HFF-Myc (cell line): ENCODE results near the gene ARHGEF37.

Source experiments
- DNase-seq: peaks from one replicate; pipeline ENCODE4 v3.0.0-alpha.2; 2011; ENCODE audit warnings: low read depth; ENCODE audit errors: extremely low read depth
- H3K4me3 ChIP-seq: replicated peaks from 2 replicates; pipeline ENCODE4 v1.5.1; 2011; ENCODE audit warnings: low read depth, mild to moderate bottlenecking, control low read depth, low read length
- TF ChIP-seq, protein P1 (sequence below): IDR thresholded peaks from 2 replicates; pipeline ENCODE4 v1.5.1; 2012; ENCODE audit warnings: mild to moderate bottlenecking, low read depth, low read length, control low read depth; ENCODE audit errors: missing control alignments

Gene ARHGEF37

DNA sequence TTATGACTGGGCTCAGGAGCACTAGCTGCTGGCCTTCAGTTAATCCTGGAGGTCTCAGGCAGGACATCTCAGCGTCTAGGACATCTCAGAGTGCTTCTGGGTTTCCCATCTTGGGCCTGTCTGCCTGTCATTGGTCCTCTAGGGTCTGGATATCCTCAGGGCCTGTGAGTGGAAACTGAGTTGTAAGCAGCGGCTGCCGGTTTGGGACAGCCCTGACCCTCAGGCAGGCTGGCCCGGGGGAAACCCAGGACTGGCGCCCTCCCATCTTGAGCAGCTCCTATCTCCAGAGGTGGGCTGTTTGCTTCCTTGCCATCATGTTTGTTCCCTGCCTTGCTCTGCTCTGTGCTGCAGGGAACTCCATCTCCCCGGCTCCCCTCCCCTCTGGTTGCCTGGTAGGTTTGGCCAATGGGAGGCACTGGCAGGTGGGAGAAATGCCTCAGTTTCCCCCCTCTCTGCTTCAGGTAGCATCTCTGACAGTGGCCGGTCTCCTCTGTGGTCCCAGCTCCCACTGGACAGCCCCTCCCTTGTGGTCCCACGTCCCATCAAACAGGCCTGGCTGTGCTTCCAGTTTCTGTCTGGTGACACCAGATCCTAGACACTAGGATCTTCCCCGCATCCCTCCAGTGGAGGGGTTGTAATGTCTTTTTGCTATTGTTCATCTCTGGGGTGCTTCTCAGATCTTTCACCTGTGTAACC is 57.4 kb downstream of the ARHGEF37 start:
- no peak overlapping the region for H3K4me3 ChIP-seq
- TF ChIP-seq, protein P1, sequence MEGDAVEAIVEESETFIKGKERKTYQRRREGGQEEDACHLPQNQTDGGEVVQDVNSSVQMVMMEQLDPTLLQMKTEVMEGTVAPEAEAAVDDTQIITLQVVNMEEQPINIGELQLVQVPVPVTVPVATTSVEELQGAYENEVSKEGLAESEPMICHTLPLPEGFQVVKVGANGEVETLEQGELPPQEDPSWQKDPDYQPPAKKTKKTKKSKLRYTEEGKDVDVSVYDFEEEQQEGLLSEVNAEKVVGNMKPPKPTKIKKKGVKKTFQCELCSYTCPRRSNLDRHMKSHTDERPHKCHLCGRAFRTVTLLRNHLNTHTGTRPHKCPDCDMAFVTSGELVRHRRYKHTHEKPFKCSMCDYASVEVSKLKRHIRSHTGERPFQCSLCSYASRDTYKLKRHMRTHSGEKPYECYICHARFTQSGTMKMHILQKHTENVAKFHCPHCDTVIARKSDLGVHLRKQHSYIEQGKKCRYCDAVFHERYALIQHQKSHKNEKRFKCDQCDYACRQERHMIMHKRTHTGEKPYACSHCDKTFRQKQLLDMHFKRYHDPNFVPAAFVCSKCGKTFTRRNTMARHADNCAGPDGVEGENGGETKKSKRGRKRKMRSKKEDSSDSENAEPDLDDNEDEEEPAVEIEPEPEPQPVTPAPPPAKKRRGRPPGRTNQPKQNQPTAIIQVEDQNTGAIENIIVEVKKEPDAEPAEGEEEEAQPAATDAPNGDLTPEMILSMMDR = no peak
- DNase-seq = no peak

DNA sequence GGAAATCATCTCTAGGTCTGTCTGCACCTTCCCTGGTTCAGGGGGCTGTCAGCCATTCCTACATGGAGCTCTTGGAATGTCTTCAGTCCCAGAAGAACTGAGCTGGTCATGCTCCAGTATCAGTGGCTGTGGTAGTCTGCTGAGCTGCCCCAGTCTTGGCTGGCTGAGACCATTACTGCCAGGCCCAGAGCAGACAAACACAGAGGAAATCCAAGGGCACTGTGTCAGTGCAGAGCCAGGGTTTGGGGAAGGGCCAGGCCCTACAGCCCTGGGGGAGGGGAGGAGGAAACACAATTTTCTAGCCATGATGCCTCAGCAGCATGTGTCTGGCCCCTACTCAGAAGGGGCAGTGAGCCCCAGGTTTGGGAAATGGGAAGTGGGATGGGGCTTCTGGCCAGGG is 58.4 kb downstream of the ARHGEF37 start:
- DNase-seq = no peak
- no peak overlapping the region for H3K4me3 ChIP-seq
- TF ChIP-seq, protein P1 = no peak

DNA sequence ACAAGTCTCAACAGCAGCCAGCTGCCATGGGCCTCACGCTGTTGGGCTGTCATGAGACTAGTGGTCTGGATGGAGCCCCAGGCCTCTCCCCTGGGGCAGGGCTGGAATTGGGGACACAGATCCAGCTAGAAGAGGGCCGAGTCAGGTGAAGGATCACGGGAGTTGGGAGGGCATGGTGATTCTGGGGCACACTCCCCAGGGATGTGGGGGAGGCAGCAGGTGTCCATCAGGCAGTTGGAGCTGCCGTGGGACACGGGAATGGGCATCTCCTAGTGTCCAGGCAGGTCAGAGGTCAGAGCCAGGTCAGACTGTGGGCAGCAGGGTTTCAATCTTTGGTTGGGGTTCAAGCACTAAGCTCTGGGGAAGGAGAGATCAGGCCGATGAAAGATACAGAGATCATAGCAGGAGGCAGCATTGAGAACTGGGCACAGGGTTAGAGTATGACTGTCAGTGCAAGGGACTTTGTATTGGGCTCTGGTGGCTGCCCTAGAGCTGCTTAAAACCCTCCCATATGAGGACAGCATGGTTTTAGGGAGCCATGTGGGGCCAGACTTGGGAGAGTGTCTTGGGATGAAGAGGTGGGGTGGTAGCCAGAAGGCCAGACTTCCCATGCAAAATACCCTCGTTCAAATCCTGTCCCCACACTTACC is 59.2 kb downstream of the ARHGEF37 start:
- TF ChIP-seq, protein P1 = no peak
- no peak overlapping the region for H3K4me3 ChIP-seq
- no peak for DNase-seq

DNA sequence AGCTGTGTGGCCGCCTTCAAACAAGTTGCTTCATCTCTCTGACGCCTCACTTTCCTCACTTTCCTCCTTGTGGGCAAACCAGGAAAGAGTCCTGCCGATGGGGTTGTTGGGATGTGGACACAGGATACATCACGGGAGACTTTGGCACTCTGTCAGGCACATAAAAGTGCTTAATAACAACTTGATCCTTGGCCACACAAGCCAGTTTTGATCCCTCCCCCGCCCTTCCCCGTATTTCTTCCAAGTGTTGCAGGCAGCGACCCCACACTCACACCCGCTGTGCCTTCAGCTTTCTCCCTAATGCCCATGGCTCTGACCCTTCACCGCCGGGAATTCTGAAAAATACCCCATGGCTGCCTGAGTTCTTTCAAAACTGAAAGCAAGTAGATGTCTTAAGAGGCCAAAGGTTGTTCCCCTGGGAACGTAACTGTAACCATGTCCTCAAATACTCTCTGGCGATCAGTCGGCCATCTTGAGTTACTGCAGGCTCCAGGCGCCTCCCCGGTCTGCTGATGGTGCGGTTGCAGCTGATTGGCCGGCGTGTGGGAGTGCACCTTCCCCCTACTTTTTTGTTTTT is 59.8 kb downstream of the ARHGEF37 start:
- no peak for DNase-seq
- TF ChIP-seq, protein P1 = no peak
- no peak overlapping the region for H3K4me3 ChIP-seq

DNA sequence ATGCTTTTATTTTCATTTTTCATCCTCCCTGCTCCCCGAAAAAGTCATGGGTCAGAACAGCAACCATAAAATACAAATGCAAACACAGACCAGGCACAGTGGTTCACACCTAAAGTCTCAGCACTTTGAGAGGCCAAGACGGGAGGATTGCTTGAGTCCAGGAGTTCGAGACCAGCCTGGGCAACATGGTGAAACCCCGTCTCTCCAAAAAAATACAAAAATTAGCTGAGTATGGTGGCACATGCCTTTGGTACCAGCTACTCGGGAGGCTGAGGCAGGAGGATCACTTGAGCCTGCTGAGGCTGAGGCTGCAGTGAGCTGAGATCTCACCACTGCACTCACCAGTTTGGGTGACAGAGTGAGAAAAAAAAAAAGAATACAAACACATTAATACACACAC is 60.3 kb downstream of the ARHGEF37 start:
- no peak overlapping the region for H3K4me3 ChIP-seq
- TF ChIP-seq, protein P1 = no peak

DNA sequence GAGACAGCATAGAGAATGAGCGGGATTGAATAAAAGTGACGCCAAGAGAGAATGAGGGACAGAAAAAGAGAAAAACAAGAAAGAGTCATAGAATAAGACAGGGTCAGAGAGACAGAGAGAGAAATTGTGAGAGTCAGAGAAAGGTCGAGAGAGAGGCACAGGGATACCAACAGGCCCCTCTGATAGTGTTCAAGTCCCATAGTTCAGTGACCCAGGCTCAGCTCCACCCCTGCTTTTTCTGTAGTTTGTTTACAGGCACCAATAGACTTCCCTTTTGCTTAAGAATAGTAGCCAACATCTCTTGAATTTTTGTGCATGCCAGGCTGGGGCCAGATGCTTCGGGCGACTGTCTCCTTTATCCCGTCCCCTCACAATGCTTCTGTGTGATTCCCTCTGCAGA is 62.5 kb downstream of the ARHGEF37 start:
- TF ChIP-seq, protein P1 = no peak
- no peak overlapping the region for H3K4me3 ChIP-seq
- no peak for DNase-seq

More for the DNA sequence above, 60.3 kb downstream of the ARHGEF37 start:
- no peak for DNase-seq
